ENCODE data around the gene MATCAP1. TPM values are rescaled to one million over a fixed set of nuclear protein-coding genes. Genes with fewer than 3 reads are reported as not detected.
A peak's percentile ranks its signal among the peaks of the same experiment; 100 is the strongest.

The MATCAP1 gene
- total and polyA plus RNA-seq, 2 of the 13 experiments (the other 11 are each of a cell fraction or from before 2014, with no cell fraction given): 11.2 to 24.5 TPM

DNA sequence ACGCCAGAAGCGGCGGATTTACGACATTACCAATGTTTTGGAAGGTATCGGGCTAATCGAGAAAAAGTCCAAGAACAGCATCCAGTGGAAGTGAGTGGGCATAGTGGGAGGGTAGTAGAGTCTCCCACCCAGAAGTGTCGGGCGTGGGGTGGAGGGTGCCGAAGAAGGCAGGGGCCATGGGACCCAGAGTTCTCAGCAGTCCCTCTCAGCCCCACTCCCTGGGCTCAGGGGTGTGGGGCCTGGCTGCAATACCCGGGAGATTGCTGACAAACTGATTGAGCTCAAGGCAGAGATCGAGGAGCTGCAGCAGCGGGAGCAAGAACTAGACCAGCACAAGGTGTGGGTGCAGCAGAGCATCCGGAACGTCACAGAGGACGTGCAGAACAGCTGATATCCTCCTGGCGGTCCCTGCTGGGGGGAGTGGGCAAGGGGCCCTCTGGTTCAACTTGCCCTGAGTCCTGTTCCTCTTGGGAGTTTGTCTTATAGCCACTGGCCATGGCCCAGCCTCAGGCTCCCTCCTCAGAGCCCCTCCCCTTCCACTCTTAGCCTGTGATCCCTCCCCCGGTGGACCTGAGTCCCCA is 9.1 kb upstream of the MATCAP1 start (continued):
- no peak for TF ChIP-seq HNF1A (IDR thresholded peaks at IDR 0.05; ENCODE audit: low read depth)
- 0 out of 2 replicates have a peak, but pooled peaks have one; percentile 26 for TF ChIP-seq HNF1A (CRISPR knock-in tag; IDR thresholded peaks at IDR 0.05; ENCODE audit: borderline replicate concordance)
- TF ChIP-seq TFAP4 (IDR thresholded peaks at IDR 0.05; ENCODE audit: borderline replicate concordance, low read depth): peak; percentile 80; the same call in 1 of the 2 replicates
- 0 out of 2 replicates have a peak, but pooled peaks have one; percentile 53 for TF ChIP-seq MEIS1 (CRISPR knock-in tag; IDR thresholded peaks at IDR 0.05; ENCODE audit: borderline replicate concordance)
- peak; percentile 36 for TF ChIP-seq ZEB1 (IDR thresholded peaks at IDR 0.05; ENCODE audit: insufficient replicate concordance, low read depth)
- TF ChIP-seq ZBTB33 (CRISPR knock-in tag; IDR thresholded peaks at IDR 0.05): 0 out of 2 replicates have a peak, but pooled peaks have one; percentile 8
- 0 out of 2 replicates have a peak, but pooled peaks have one; percentile 61 for TF ChIP-seq ZNF557 (CRISPR knock-in tag; IDR thresholded peaks at IDR 0.05)
- no peak for TF ChIP-seq SP2 (CRISPR knock-in tag; IDR thresholded peaks at IDR 0.05)
- TF ChIP-seq CREM (IDR thresholded peaks at IDR 0.05): no peak
- peak; percentile 4; the same call in 1 of the 2 replicates for TF ChIP-seq CREM (CRISPR knock-in tag; IDR thresholded peaks at IDR 0.05)
- TF ChIP-seq POLR2AphosphoS5 (IDR thresholded peaks at IDR 0.05; ENCODE audit: low read depth, low read length): no peak

Data from HepG2 (cell line).